ENCODE data around the gene SPTLC1. TPM values are rescaled to one million over a fixed set of nuclear protein-coding genes. Genes with fewer than 3 reads are reported as not detected.

The SPTLC1 gene
- polyA plus RNA-seq, 1 donor from 2014 or later, result 74.8 TPM

DNA sequence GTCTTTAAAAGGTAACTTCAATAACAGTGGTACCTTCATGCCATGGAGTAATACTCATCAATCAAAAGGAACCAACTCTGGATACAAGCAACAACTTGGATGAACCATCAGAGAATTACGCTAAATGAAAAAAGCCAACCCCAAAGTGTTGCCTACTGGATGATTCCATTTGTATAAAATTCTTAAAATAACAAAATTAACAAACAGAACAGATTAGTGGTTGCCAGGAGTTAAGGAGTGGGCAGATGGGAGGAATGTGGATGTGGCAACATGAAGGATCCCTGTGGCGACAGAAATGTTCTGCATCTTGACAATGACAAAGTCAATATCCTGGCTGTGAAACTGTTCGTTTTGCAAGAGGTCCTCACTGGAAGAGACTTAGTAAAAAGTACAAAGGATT lies 50.5 kb downstream of the SPTLC1 start:
- H3K9me3 ChIP-seq (ENCODE audit: low read length), result no peaks in the 10 kb centered on the region
- H4K20me1 ChIP-seq (ENCODE audit: insufficient read depth), result no peaks in the 10 kb centered on the region
- H3K27ac ChIP-seq (ENCODE audit: low read length), result no peak overlapping the region
- H3K9ac ChIP-seq (ENCODE audit: low read length), result no peak overlapping the region
- H3K79me2 ChIP-seq (replicated peaks; ENCODE audit: insufficient read depth, low read length), result peaks cover 11% of the 10 kb centered on the region
- no peaks in the 10 kb centered on the region for H3K27me3 ChIP-seq (ENCODE audit: insufficient read depth, low read depth, low read length)
- no peak overlapping the region for H2AFZ ChIP-seq (ENCODE audit: low read depth, low read length)
- no peak overlapping the region for H3K4me2 ChIP-seq (ENCODE audit: low read length)
- H3K4me3 ChIP-seq (ENCODE audit: low read length), result no peak overlapping the region
- TF ChIP-seq EP300 (conservative IDR thresholded peaks at IDR 0.05; ENCODE audit: poor library complexity, severe bottlenecking) (no peak), RAD21 (conservative IDR thresholded peaks at IDR 0.05) (no peak), MXI1 (conservative IDR thresholded peaks at IDR 0.05; ENCODE audit: poor library complexity, severe bottlenecking) (no peak), TAF1 (IDR thresholded peaks at IDR 0.05; ENCODE audit: low read depth) (no peak), SMC3 (conservative IDR thresholded peaks at IDR 0.05; ENCODE audit: poor library complexity) (no peak), EZH2 (IDR thresholded peaks at IDR 0.05; ENCODE audit: borderline replicate concordance, insufficient read depth, low read length, poor library complexity, severe bottlenecking) (no peak), POLR2AphosphoS5 (IDR thresholded peaks at IDR 0.05) (no peak)
- TF ChIP-seq, protein P1, sequence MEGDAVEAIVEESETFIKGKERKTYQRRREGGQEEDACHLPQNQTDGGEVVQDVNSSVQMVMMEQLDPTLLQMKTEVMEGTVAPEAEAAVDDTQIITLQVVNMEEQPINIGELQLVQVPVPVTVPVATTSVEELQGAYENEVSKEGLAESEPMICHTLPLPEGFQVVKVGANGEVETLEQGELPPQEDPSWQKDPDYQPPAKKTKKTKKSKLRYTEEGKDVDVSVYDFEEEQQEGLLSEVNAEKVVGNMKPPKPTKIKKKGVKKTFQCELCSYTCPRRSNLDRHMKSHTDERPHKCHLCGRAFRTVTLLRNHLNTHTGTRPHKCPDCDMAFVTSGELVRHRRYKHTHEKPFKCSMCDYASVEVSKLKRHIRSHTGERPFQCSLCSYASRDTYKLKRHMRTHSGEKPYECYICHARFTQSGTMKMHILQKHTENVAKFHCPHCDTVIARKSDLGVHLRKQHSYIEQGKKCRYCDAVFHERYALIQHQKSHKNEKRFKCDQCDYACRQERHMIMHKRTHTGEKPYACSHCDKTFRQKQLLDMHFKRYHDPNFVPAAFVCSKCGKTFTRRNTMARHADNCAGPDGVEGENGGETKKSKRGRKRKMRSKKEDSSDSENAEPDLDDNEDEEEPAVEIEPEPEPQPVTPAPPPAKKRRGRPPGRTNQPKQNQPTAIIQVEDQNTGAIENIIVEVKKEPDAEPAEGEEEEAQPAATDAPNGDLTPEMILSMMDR (IDR thresholded peaks at IDR 0.05; ENCODE audit: poor library complexity, severe bottlenecking), result no peak
- TF ChIP-seq, protein P2, sequence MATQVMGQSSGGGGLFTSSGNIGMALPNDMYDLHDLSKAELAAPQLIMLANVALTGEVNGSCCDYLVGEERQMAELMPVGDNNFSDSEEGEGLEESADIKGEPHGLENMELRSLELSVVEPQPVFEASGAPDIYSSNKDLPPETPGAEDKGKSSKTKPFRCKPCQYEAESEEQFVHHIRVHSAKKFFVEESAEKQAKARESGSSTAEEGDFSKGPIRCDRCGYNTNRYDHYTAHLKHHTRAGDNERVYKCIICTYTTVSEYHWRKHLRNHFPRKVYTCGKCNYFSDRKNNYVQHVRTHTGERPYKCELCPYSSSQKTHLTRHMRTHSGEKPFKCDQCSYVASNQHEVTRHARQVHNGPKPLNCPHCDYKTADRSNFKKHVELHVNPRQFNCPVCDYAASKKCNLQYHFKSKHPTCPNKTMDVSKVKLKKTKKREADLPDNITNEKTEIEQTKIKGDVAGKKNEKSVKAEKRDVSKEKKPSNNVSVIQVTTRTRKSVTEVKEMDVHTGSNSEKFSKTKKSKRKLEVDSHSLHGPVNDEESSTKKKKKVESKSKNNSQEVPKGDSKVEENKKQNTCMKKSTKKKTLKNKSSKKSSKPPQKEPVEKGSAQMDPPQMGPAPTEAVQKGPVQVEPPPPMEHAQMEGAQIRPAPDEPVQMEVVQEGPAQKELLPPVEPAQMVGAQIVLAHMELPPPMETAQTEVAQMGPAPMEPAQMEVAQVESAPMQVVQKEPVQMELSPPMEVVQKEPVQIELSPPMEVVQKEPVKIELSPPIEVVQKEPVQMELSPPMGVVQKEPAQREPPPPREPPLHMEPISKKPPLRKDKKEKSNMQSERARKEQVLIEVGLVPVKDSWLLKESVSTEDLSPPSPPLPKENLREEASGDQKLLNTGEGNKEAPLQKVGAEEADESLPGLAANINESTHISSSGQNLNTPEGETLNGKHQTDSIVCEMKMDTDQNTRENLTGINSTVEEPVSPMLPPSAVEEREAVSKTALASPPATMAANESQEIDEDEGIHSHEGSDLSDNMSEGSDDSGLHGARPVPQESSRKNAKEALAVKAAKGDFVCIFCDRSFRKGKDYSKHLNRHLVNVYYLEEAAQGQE (IDR thresholded peaks at IDR 0.05; ENCODE audit: borderline replicate concordance), result no peak
- H3F3A ChIP-seq (ENCODE audit: insufficient read depth, low read length, poor library complexity, severe bottlenecking), result no peaks in the 10 kb centered on the region
- peaks cover 25% of the 10 kb centered on the region for H3K36me3 ChIP-seq (ENCODE audit: insufficient read depth, low read length)
- no peaks in the 10 kb centered on the region for H3K9me2 ChIP-seq (ENCODE audit: insufficient read depth, low read length)

DNA sequence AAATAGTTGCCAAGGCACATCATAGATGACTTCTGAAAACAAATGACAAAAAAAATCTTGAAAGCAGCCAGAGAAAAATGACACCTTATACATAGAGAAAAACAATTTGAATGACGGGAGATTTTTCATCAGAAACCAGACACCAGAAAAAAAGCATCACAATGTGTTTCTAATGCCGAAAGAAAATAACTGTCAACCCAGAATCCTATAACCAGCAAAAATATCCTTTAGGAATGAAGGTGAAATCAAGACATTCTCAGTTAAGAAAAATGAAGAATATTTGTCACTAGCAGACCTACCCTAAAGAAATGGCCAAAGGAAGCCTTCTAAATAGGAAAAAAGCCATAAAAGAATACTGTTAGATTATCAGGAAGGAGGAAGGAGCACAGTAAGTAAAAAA lies 54.0 kb downstream of the SPTLC1 start:
- TF ChIP-seq SMC3 (conservative IDR thresholded peaks at IDR 0.05; ENCODE audit: poor library complexity), result no peak
- no peak for TF ChIP-seq TAF1 (IDR thresholded peaks at IDR 0.05; ENCODE audit: low read depth)
- TF ChIP-seq POLR2AphosphoS5 (IDR thresholded peaks at IDR 0.05), result no peak
- no peak for TF ChIP-seq EP300 (conservative IDR thresholded peaks at IDR 0.05; ENCODE audit: poor library complexity, severe bottlenecking)
- TF ChIP-seq EZH2 (IDR thresholded peaks at IDR 0.05; ENCODE audit: borderline replicate concordance, insufficient read depth, low read length, poor library complexity, severe bottlenecking), result no peak
- TF ChIP-seq, protein P1 (IDR thresholded peaks at IDR 0.05; ENCODE audit: poor library complexity, severe bottlenecking), result no peak
- TF ChIP-seq RAD21 (conservative IDR thresholded peaks at IDR 0.05), result no peak
- TF ChIP-seq MXI1 (conservative IDR thresholded peaks at IDR 0.05; ENCODE audit: poor library complexity, severe bottlenecking), result no peak
- TF ChIP-seq, protein P2 (IDR thresholded peaks at IDR 0.05; ENCODE audit: borderline replicate concordance), result no peak
- Histone ChIP-seq H4K20me1 (ENCODE audit: insufficient read depth) (no peaks in the 10 kb centered on the region), H3K27me3 (ENCODE audit: insufficient read depth, low read depth, low read length) (no peaks in the 10 kb centered on the region), H3K4me3 (ENCODE audit: low read length) (no peak overlapping the region), H3K36me3 (ENCODE audit: insufficient read depth, low read length) (peaks cover 13% of the 10 kb centered on the region), H3K27ac (ENCODE audit: low read length) (no peak overlapping the region), H3K9me2 (ENCODE audit: insufficient read depth, low read length) (no peaks in the 10 kb centered on the region), H3K79me2 (replicated peaks; ENCODE audit: insufficient read depth, low read length) (peaks cover 11% of the 10 kb centered on the region), H3K9ac (ENCODE audit: low read length) (no peak overlapping the region), H3F3A (ENCODE audit: insufficient read depth, low read length, poor library complexity, severe bottlenecking) (no peaks in the 10 kb centered on the region), H3K4me2 (ENCODE audit: low read length) (no peak overlapping the region), H2AFZ (ENCODE audit: low read depth, low read length) (no peak overlapping the region), H3K9me3 (ENCODE audit: low read length) (no peaks in the 10 kb centered on the region)
